ENCODE data around the gene NUDT8.

- TF ChIP-seq POLR2A (IDR thresholded peaks at IDR 0.05; ENCODE audit: low read length) (no peak), GATA1 (IDR thresholded peaks at IDR 0.05; ENCODE audit: low read depth, low read length) (no peak)
Observed at GRCh38 chr11:67581469-67581868, 48.3 kb downstream of the NUDT8 start.

Data from erythroblast (primary cell).